H9 (cell line): ENCODE measurements around the gene ARL16. TPM values are rescaled to one million over a fixed set of nuclear protein-coding genes. Genes with fewer than 3 reads are reported as not detected.
A peak's percentile ranks its signal among the peaks of the same experiment; 100 is the strongest.

Experiments used
- DNase-seq: peaks from one replicate; pipeline ENCODE4 v3.0.0-alpha.2; 2017
- H2AFZ ChIP-seq: one replicate; pipeline ENCODE4 v1.6.1; 2013; ENCODE audit warnings: mild to moderate bottlenecking, low read length, control low read depth, moderate library complexity
- H2AK5ac ChIP-seq: 2 replicates; pipeline ENCODE4 v1.6.1; 2013; ENCODE audit warnings: low read length, control low read depth, mixed read lengths; ENCODE audit not compliant: insufficient read length
- H2BK120ac ChIP-seq: one replicate; pipeline ENCODE4 v1.6.1; 2013; ENCODE audit warnings: low read depth, mild to moderate bottlenecking, low read length, control low read depth, inconsistent platforms; ENCODE audit not compliant: poor library complexity, severe bottlenecking
- H2BK12ac ChIP-seq: 2 replicates; pipeline ENCODE4 v1.6.1; 2013; ENCODE audit warnings: low read length, control low read depth, mixed read lengths, low read depth; ENCODE audit not compliant: insufficient read length
- H2BK15ac ChIP-seq: 2 replicates; pipeline ENCODE4 v1.6.1; 2013; ENCODE audit warnings: low read depth, low read length, control low read depth
- H2BK20ac ChIP-seq: one replicate; pipeline ENCODE4 v1.6.1; 2013; ENCODE audit warnings: low read depth, mild to moderate bottlenecking, low read length, control low read depth, inconsistent platforms; ENCODE audit not compliant: poor library complexity, severe bottlenecking
- H2BK5ac ChIP-seq: 2 replicates; pipeline ENCODE4 v1.6.1; 2013; ENCODE audit warnings: low read length, control low read depth, mixed read lengths; ENCODE audit not compliant: insufficient read length
- H3K14ac ChIP-seq: 2 replicates; pipeline ENCODE4 v1.6.1; 2013; ENCODE audit warnings: low read length, control low read depth; ENCODE audit not compliant: insufficient read depth
- H3K18ac ChIP-seq: 2 replicates; pipeline ENCODE4 v1.6.1; 2013; ENCODE audit warnings: low read depth, mild to moderate bottlenecking, mixed read lengths, low read length, control low read depth; ENCODE audit not compliant: insufficient read length
- H3K23ac ChIP-seq: 2 replicates; pipeline ENCODE4 v1.6.1; 2013; ENCODE audit warnings: low read length, control low read depth, mixed read lengths, low read depth; ENCODE audit not compliant: insufficient read length
- H3K23me2 ChIP-seq: 2 replicates; pipeline ENCODE4 v1.6.1; 2013; ENCODE audit warnings: low read depth, mild to moderate bottlenecking, mixed read lengths, low read length, control low read depth; ENCODE audit not compliant: insufficient read length, poor library complexity, severe bottlenecking
- H3K27ac ChIP-seq: 2 replicates; pipeline ENCODE4 v1.5.1; 2013; ENCODE audit warnings: low read length, control low read depth, mixed read lengths, low read depth; ENCODE audit not compliant: insufficient read length
- H3K27me3 ChIP-seq: 2 replicates; pipeline ENCODE4 v1.6.1; 2013; ENCODE audit warnings: low read length, control low read depth, inconsistent platforms; ENCODE audit not compliant: insufficient read depth
- H3K4ac ChIP-seq: 2 replicates; pipeline ENCODE4 v1.6.1; 2013; ENCODE audit warnings: low read depth, mild to moderate bottlenecking, control low read depth, inconsistent platforms, low read length, moderate library complexity
- H3K4me1 ChIP-seq: 2 replicates; pipeline ENCODE4 v1.6.1; 2013; ENCODE audit warnings: low read length, control low read depth, inconsistent platforms; ENCODE audit not compliant: insufficient read depth
- H3K4me2 ChIP-seq: 2 replicates; pipeline ENCODE4 v1.6.1; 2013; ENCODE audit warnings: low read length, control low read depth, mixed read lengths; ENCODE audit not compliant: insufficient read length, insufficient read depth
- H3K56ac ChIP-seq: 2 replicates; pipeline ENCODE4 v1.6.1; 2013; ENCODE audit warnings: low read depth, mild to moderate bottlenecking, mixed read lengths, low read length, control low read depth; ENCODE audit not compliant: insufficient read length
- H3K79me1 ChIP-seq: 2 replicates; pipeline ENCODE4 v1.6.1; 2013; ENCODE audit warnings: low read depth, mild to moderate bottlenecking, moderate library complexity, low read length, control low read depth, inconsistent platforms; ENCODE audit not compliant: insufficient read depth, poor library complexity, severe bottlenecking
- H3K79me2 ChIP-seq: 2 replicates; pipeline ENCODE4 v1.6.1; 2013; ENCODE audit warnings: low read length, control low read depth, inconsistent platforms; ENCODE audit not compliant: insufficient read depth
- H3K9ac ChIP-seq: 2 replicates; pipeline ENCODE4 v1.6.1; 2013; ENCODE audit warnings: low read length, control low read depth, mixed read lengths; ENCODE audit not compliant: insufficient read length; ENCODE audit errors: extremely low read depth
- H3K9me3 ChIP-seq: one replicate; pipeline ENCODE4 v1.6.1; 2013; ENCODE audit warnings: low read depth, low read length, inconsistent platforms; ENCODE audit not compliant: control insufficient read depth
- H3T11ph ChIP-seq: one replicate; pipeline ENCODE4 v1.6.1; 2013; ENCODE audit warnings: mild to moderate bottlenecking, low read length, control low read depth, inconsistent platforms
- H4K20me1 ChIP-seq: one replicate; pipeline ENCODE4 v1.6.1; 2013; ENCODE audit not compliant: control insufficient read depth, insufficient read length, insufficient read depth
- H4K5ac ChIP-seq: 2 replicates; pipeline ENCODE4 v1.6.1; 2013; ENCODE audit warnings: low read depth, mild to moderate bottlenecking, mixed read lengths, low read length, control low read depth; ENCODE audit not compliant: insufficient read length
- H4K8ac ChIP-seq: replicated peaks from 2 replicates; pipeline ENCODE4 v1.6.1; 2013; ENCODE audit warnings: low read length, control low read depth, mixed read lengths, low read depth; ENCODE audit not compliant: insufficient read length
- H4K91ac ChIP-seq: 2 replicates; pipeline ENCODE4 v1.6.1; 2013; ENCODE audit warnings: low read depth, mild to moderate bottlenecking, moderate library complexity, mixed read lengths, low read length, control low read depth; ENCODE audit not compliant: insufficient read length
- H3K27ac Mint-ChIP-seq, 3 experiments: 2 replicates in 2 of 3; 3 replicates in 1 of 3; pipeline ENCODE4 v1.8.0; 2020 to 2021; ENCODE audit warnings: mixed read lengths in 3 of 3, mild to moderate bottlenecking in 1 of 3, moderate library complexity in 1 of 3
- H3K27me3 Mint-ChIP-seq: 2 replicates; pipeline ENCODE4 v1.8.0; 2021; ENCODE audit warnings: low read depth, mild to moderate bottlenecking, moderate library complexity, mixed read lengths
- H3K36me3 Mint-ChIP-seq, 3 experiments: 2 replicates in 2 of 3; 3 replicates in 1 of 3; pipeline ENCODE4 v1.8.0; 2020 to 2021; ENCODE audit warnings: low read depth in 3 of 3, mixed read lengths in 3 of 3; ENCODE audit not compliant: insufficient read depth in 1 of 3
- H3K4me1 Mint-ChIP-seq, 2 experiments: 2 replicates each; pipeline ENCODE4 v1.8.0; 2020; ENCODE audit warnings: mixed read lengths in 2 of 2
- H3K4me3 Mint-ChIP-seq, 2 experiments: 2 replicates in 1 of 2; 3 replicates in 1 of 2; pipeline ENCODE4 v1.8.0; 2020 to 2021; ENCODE audit warnings: mild to moderate bottlenecking in 2 of 2, mixed read lengths in 2 of 2, moderate library complexity in 1 of 2
- H3K9me3 Mint-ChIP-seq, 2 experiments: 2 replicates in 1 of 2; 3 replicates in 1 of 2; pipeline ENCODE4 v1.8.0; 2020; ENCODE audit warnings: mild to moderate bottlenecking in 2 of 2, mixed read lengths in 2 of 2, moderate library complexity in 1 of 2
- CTCF ChIP-seq: fragments of 200-600 bp; sonication (generic); conservative IDR thresholded peaks from 3 replicates; pipeline ENCODE4 v1.8.0; 2021; ENCODE audit warnings: antibody characterized with exemption, mild to moderate bottlenecking
- whole genome bisulfite sequencing: extraction: QIAGEN DNeasy Blood & Tissue Kit; methylation state at CpG from one replicate; pipeline ENCODE4 v1.1.7; 2013; ENCODE audit warnings: missing lambda C conversion rate, low lambda C conversion rate, mixed read lengths; ENCODE audit not compliant: insufficient read length; ENCODE audit errors: extremely low coverage; 5-methylcytosine and 5-hydroxymethylcytosine counted together
- total RNA-seq: library from RNA; stranded (reverse); gene quantifications from 2 replicates; pipeline ENCODE4 v1.2.1, GENCODE V29; 2021

Gene ARL16
- total RNA-seq, 1 experiment from 2014 or later = 58.6 TPM

GRCh38 chr17:81712468-81713003, 28.9 kb upstream of the ARL16 start:
- Histone ChIP-seq H3K27me3 (no peaks in the 10 kb centered on the region), H2BK15ac (no peak overlapping the region), H3K27ac (no peak overlapping the region), H4K91ac (no peak overlapping the region), H2AK5ac (no peak overlapping the region), H3K56ac (no peak overlapping the region), H3K23ac (no peak overlapping the region), H3K4me2 (peak overlapping the region; percentile 62), H3K23me2 (peaks cover 20% of the 10 kb centered on the region), H3K14ac (no peak overlapping the region), H3K79me2 (no peaks in the 10 kb centered on the region; the same call in 1 of the 2 replicates), H4K5ac (no peak overlapping the region), H4K8ac (no peak overlapping the region), H3K9me3 (no peaks in the 10 kb centered on the region), H2BK120ac (no peak overlapping the region), H3K79me1 (no peaks in the 10 kb centered on the region), H4K20me1 (no peaks in the 10 kb centered on the region), H2AFZ (no peak overlapping the region), H3K18ac (no peak overlapping the region), H3K4me1 (no peaks in the 10 kb centered on the region; the same call in 1 of the 2 replicates), H3K4ac (no peak overlapping the region), H2BK12ac (no peak overlapping the region), H3K9ac (peak overlapping the region; percentile 40), H3T11ph (no peak overlapping the region), H2BK20ac (no peak overlapping the region), H2BK5ac (no peak overlapping the region)
- peaks cover 1 to 21% (median 8%) of the 10 kb centered on the region in 3 experiments; a peak in 5 of 7 replicates for H3K36me3 Mint-ChIP-seq
- no peak for DNase-seq
- peak overlapping the region in 2 of 3 experiments; percentile 59 to 92; a peak in 5 of 7 replicates for H3K27ac Mint-ChIP-seq
- H3K27me3 Mint-ChIP-seq = no peaks in the 10 kb centered on the region; the same call in 1 of the 2 replicates
- no peaks in the 10 kb centered on the region; a peak in 1 of 5 replicates for H3K9me3 Mint-ChIP-seq
- H3K4me3 Mint-ChIP-seq = peak overlapping the region; percentile 75 to 95
- no CpG with 5 or more reads among the region's 41 CpGs for WGBS
- peak; percentile 18; the same call in 1 of the 3 replicates for TF ChIP-seq CTCF
- peaks cover 24% of the 10 kb centered on the region in 2 experiments for H3K4me1 Mint-ChIP-seq
